ENCODE measurements around the gene HECA. TPM values are rescaled to one million over a fixed set of nuclear protein-coding genes. Genes with fewer than 3 reads are reported as not detected.
A peak's percentile ranks its signal among the peaks of the same experiment; 100 is the strongest.

Gene HECA
- total RNA-seq, 2 donors from 2014 or later = 5.6 to 6.0 TPM

DNA sequence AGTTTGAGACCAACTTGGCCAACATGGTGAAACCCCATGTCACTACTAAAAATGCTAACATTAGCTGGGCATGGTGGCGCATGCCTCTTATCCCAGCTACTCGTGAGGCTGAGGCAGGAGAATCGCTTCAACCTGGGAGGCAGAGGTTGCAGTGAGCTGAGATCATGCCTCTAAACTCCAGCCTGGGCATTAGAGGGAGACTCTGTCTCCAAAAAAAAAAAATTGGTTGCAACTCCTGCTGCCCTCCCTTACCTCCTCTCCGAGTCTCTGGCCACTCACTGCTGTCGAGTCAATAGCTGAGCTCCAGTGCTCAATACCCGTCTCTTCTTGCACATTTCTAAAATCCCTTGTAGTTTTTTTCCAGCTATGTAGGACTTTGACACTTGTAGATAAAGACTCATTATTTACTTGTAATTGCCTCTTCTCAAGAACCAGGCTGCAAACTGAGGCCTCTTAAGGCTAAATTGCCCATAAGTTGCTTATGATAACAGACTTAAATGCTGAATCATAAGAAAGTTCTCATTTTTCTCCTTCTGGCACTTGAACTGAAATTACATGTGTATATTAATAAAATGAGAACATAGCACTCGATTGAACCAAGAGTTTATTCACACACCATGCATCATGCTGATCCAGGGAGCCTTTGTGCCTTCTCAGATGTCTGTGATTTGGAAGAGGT, 13.8 kb downstream of the HECA start:
- H3K36me3 Mint-ChIP-seq (ENCODE audit: low read depth) = no peaks in the 10 kb centered on the region
- 73 to 90% methylated on average over 5 to 7 of the region's 7 CpGs for WGBS, 2 experiments (ENCODE audit: insufficient coverage in 1 of 2, insufficient read length in 1 of 2)

DNA sequence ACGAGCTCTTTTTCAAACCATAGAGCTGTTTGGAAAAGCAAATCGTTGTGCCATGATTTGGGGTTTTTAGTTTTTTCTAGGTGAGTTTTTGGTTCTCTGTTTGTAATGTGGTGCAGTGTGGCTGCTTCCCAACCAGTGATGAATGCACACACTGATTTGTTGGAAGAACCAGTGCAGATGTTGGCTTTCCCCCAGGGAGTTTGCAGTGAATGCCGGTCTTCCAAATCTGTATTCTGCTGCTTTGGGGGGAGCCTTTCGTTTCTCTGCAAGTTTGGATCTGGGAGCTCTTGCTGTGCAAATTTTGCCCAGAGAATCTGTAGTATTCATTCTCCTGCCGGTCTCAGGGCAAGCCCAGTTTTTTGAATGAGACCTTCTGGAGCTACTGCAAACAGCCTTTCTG, 14.5 kb downstream of the HECA start:
- H3K27me3 Mint-ChIP-seq (ENCODE audit: insufficient read depth) = no peaks in the 10 kb centered on the region
- Histone ChIP-seq H3K27ac (ENCODE audit: low read depth, low read length) (peak overlapping the region; percentile 16), H3K27me3 (ENCODE audit: control insufficient read depth, insufficient read depth, low read length, poor library complexity, severe bottlenecking) (no peaks in the 10 kb centered on the region), H3K9ac (ENCODE audit: extremely low read depth, low read length, poor library complexity, severe bottlenecking) (no peak overlapping the region), H3K4me3 (ENCODE audit: low read length) (no peak overlapping the region), H3K4me1 (ENCODE audit: control insufficient read depth, insufficient read depth, low read length) (no peaks in the 10 kb centered on the region), H3K36me3 (ENCODE audit: control insufficient read depth, insufficient read depth, low read length) (no peaks in the 10 kb centered on the region), H3K9me3 (ENCODE audit: control insufficient read depth, low read length) (no peaks in the 10 kb centered on the region)
- WGBS, 2 experiments (ENCODE audit: insufficient coverage in 1 of 2, insufficient read length in 1 of 2) = 66 to 92% methylated on average over 4 to 5 of the region's 5 CpGs
- H3K36me3 Mint-ChIP-seq (ENCODE audit: low read depth) = no peaks in the 10 kb centered on the region
- H3K4me3 Mint-ChIP-seq = no peak overlapping the region
- H3K9me3 Mint-ChIP-seq = no peaks in the 10 kb centered on the region
- H3K4me1 Mint-ChIP-seq = peaks cover 20% of the 10 kb centered on the region
- TF ChIP-seq, protein P1, sequence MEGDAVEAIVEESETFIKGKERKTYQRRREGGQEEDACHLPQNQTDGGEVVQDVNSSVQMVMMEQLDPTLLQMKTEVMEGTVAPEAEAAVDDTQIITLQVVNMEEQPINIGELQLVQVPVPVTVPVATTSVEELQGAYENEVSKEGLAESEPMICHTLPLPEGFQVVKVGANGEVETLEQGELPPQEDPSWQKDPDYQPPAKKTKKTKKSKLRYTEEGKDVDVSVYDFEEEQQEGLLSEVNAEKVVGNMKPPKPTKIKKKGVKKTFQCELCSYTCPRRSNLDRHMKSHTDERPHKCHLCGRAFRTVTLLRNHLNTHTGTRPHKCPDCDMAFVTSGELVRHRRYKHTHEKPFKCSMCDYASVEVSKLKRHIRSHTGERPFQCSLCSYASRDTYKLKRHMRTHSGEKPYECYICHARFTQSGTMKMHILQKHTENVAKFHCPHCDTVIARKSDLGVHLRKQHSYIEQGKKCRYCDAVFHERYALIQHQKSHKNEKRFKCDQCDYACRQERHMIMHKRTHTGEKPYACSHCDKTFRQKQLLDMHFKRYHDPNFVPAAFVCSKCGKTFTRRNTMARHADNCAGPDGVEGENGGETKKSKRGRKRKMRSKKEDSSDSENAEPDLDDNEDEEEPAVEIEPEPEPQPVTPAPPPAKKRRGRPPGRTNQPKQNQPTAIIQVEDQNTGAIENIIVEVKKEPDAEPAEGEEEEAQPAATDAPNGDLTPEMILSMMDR (conservative IDR thresholded peaks at IDR 0.05) = no peak
- DNase-seq = no peak
- no peak overlapping the region for H3K27ac Mint-ChIP-seq

More for the DNA sequence above, 13.8 kb downstream of the HECA start:
- no peaks in the 10 kb centered on the region for H3K27me3 Mint-ChIP-seq (ENCODE audit: insufficient read depth)
- H3K9me3 ChIP-seq (ENCODE audit: control insufficient read depth, low read length) = no peaks in the 10 kb centered on the region
- H3K27me3 ChIP-seq (ENCODE audit: control insufficient read depth, insufficient read depth, low read length, poor library complexity, severe bottlenecking) = no peaks in the 10 kb centered on the region
- H3K27ac Mint-ChIP-seq = no peak overlapping the region
- H3K4me1 ChIP-seq (ENCODE audit: control insufficient read depth, insufficient read depth, low read length) = no peaks in the 10 kb centered on the region
- no peak overlapping the region for H3K9ac ChIP-seq (ENCODE audit: extremely low read depth, low read length, poor library complexity, severe bottlenecking)
- DNase-seq = no peak
- no peaks in the 10 kb centered on the region for H3K36me3 ChIP-seq (ENCODE audit: control insufficient read depth, insufficient read depth, low read length)
- H3K27ac ChIP-seq (ENCODE audit: low read depth, low read length) = no peak overlapping the region
- no peak overlapping the region for H3K4me3 Mint-ChIP-seq
- TF ChIP-seq, protein P1 (conservative IDR thresholded peaks at IDR 0.05) = no peak
- no peak overlapping the region for H3K4me3 ChIP-seq (ENCODE audit: low read length)
- H3K4me1 Mint-ChIP-seq = peaks cover 20% of the 10 kb centered on the region
- H3K9me3 Mint-ChIP-seq = no peaks in the 10 kb centered on the region

DNA sequence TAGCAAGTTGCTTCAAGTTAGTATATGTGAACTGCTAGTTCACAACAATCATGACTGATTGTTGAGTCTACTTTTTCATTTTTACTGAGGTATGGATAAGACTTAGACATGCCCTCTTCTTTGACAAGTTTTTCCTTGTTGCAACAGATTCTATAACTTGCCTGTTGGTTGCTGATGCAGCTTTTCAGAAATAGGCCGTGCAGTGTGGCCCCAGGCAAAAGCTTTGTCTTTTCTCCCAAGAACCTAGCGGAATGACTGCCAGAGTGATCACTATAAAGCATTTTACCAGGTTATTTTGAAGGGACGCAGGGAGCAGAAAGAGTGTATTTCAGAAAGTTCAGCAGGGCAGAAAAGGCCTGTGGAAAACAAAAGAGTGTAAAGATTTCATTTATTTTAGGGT, 16.0 kb downstream of the HECA start:
- Mint-ChIP-seq H3K4me1 (peaks cover 15% of the 10 kb centered on the region), H3K27me3 (ENCODE audit: insufficient read depth) (no peaks in the 10 kb centered on the region), H3K27ac (no peak overlapping the region), H3K9me3 (no peaks in the 10 kb centered on the region), H3K36me3 (ENCODE audit: low read depth) (no peaks in the 10 kb centered on the region), H3K4me3 (no peak overlapping the region)
- H3K27ac ChIP-seq (ENCODE audit: low read depth, low read length) = peak overlapping the region; percentile 65
- H3K9ac ChIP-seq (ENCODE audit: extremely low read depth, low read length, poor library complexity, severe bottlenecking) = no peak overlapping the region
- H3K4me3 ChIP-seq (ENCODE audit: low read length) = no peak overlapping the region
- H3K36me3 ChIP-seq (ENCODE audit: control insufficient read depth, insufficient read depth, low read length) = no peaks in the 10 kb centered on the region
- DNase-seq = no peak
- 67 to 91% methylated on average over 1 to 3 of the region's 3 CpGs for WGBS, 2 experiments (ENCODE audit: insufficient coverage in 1 of 2, insufficient read length in 1 of 2)
- H3K9me3 ChIP-seq (ENCODE audit: control insufficient read depth, low read length) = no peaks in the 10 kb centered on the region
- no peaks in the 10 kb centered on the region for H3K4me1 ChIP-seq (ENCODE audit: control insufficient read depth, insufficient read depth, low read length)
- no peaks in the 10 kb centered on the region for H3K27me3 ChIP-seq (ENCODE audit: control insufficient read depth, insufficient read depth, low read length, poor library complexity, severe bottlenecking)
- TF ChIP-seq, protein P1 (conservative IDR thresholded peaks at IDR 0.05) = no peak
